ENCODE data around the gene LAMA3. TPM values are rescaled to one million over a fixed set of nuclear protein-coding genes. Genes with fewer than 3 reads are reported as not detected.

LAMA3 gene
- total RNA-seq, 2 donors from 2014 or later, result 31.9 to 41.3 TPM

DNA sequence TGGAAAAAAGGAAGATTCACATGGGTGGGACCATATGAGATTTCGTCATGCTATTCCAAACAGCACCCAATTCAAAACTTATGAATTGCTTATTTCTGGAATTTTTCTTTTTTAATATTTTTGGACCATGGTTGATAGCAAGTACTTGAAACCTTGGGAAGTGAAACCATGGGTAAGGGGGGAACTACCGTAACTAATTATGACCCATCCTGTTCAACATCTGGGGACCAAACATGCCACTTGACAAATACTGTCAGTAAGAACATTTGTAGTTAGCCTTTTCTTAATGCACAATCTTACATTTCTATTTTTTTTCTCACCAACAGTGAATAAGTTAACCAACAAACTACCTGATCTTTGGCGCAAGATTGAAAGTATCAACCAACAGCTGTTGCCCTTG, 219.6 kb downstream of the LAMA3 start:
- TF ChIP-seq, protein P1, sequence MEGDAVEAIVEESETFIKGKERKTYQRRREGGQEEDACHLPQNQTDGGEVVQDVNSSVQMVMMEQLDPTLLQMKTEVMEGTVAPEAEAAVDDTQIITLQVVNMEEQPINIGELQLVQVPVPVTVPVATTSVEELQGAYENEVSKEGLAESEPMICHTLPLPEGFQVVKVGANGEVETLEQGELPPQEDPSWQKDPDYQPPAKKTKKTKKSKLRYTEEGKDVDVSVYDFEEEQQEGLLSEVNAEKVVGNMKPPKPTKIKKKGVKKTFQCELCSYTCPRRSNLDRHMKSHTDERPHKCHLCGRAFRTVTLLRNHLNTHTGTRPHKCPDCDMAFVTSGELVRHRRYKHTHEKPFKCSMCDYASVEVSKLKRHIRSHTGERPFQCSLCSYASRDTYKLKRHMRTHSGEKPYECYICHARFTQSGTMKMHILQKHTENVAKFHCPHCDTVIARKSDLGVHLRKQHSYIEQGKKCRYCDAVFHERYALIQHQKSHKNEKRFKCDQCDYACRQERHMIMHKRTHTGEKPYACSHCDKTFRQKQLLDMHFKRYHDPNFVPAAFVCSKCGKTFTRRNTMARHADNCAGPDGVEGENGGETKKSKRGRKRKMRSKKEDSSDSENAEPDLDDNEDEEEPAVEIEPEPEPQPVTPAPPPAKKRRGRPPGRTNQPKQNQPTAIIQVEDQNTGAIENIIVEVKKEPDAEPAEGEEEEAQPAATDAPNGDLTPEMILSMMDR (IDR thresholded peaks at IDR 0.05), result no peak

DNA sequence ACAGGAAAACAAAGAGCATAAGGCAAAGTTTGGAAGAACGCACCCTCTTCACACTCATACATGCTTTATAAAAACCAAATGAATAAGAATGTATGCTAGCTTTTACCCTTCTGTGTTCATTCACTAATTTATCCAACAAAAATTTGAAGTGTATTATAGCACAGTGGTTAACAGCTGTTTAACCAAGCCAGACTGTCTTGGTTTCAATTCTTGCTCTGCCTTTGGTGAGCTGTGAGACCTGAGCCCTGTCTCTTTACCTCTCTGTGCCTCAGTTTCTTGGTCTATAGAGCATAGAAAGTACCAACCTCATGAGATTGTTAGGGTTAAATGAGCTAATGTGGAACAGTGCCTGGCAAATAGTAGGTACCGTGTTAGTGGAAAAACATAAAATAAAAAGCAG, 220.8 kb downstream of the LAMA3 start:
- H3K9me3 ChIP-seq, result no peaks in the 10 kb centered on the region
- H3K36me3 ChIP-seq, result no peaks in the 10 kb centered on the region
- no peak overlapping the region for H3K27ac ChIP-seq
- no peak for DNase-seq
- TF ChIP-seq, protein P1 (IDR thresholded peaks at IDR 0.05), result no peak
- H3K4me1 ChIP-seq, result no peaks in the 10 kb centered on the region
- H3K27me3 ChIP-seq, result no peaks in the 10 kb centered on the region
- no peak overlapping the region for H3K9ac ChIP-seq (ENCODE audit: low read depth in 2 of 2, low read length in 2 of 2)
- intact Hi-C loops (cut with DNase I), result loop anchor here (10.0 kb wide), 1 partner anchor 285 kb away; no protein-coding TSS in a partner anchor
- no peak overlapping the region for H3K4me3 ChIP-seq

More for the DNA sequence above, 219.6 kb downstream of the LAMA3 start:
- no peaks in the 10 kb centered on the region for H3K9me3 ChIP-seq
- no peak overlapping the region for H3K27ac ChIP-seq
- DNase-seq, result no peak
- intact Hi-C loops (cut with DNase I), result no loop called here
- H3K4me3 ChIP-seq, result no peak overlapping the region
- no peaks in the 10 kb centered on the region for H3K4me1 ChIP-seq
- no peaks in the 10 kb centered on the region for H3K27me3 ChIP-seq
- H3K9ac ChIP-seq (ENCODE audit: low read depth in 2 of 2, low read length in 2 of 2), result no peak overlapping the region
- no peaks in the 10 kb centered on the region for H3K36me3 ChIP-seq

DNA sequence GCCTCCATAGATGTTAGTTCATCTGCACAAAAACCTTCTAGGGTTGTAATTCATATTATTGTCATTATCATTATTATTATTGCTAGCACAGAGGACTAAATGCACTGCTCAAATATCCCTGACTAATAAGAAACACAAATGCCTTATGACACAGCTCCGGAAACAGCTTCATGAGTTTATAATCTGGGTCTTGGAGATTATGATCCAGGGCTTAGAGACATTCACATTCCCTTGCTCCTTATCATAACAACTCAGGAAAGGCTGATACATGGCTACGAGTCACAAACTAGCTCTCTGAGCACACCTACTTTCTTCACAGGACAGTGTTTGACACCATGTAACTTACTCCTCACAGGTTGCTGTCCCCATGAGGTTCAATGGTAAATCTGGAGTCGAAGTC, 223.1 kb downstream of the LAMA3 start:
- Histone ChIP-seq H3K36me3 (no peaks in the 10 kb centered on the region), H3K4me3 (no peak overlapping the region), H3K9me3 (no peaks in the 10 kb centered on the region), H3K4me1 (no peaks in the 10 kb centered on the region), H3K27ac (no peak overlapping the region), H3K9ac (ENCODE audit: low read depth in 2 of 2, low read length in 2 of 2) (no peak overlapping the region), H3K27me3 (no peaks in the 10 kb centered on the region)
- no peak for DNase-seq
- TF ChIP-seq, protein P1 (IDR thresholded peaks at IDR 0.05), result no peak
- intact Hi-C loops (cut with DNase I), result loop anchor here (10.0 kb wide), 1 partner anchor 288 kb away; no protein-coding TSS in a partner anchor

DNA sequence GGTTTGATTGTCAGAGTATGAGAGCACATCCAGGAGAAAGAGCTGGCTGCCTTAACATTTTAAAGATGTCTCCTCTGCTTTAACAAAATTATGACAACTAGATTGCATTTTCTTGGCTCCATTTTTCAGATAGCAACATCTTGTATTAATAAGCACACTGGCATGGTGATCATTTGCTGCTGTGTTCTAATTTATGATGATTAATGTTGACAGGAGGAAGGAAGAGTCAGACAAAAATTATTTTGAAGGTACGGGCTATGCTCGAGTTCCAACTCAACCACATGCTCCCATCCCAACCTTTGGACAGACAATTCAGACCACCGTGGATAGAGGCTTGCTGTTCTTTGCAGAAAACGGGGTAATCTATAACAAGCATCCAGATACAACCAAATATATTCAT, 227.1 kb downstream of the LAMA3 start:
- Histone ChIP-seq H3K9ac (ENCODE audit: low read depth in 2 of 2, low read length in 2 of 2) (no peak overlapping the region), H3K36me3 (no peaks in the 10 kb centered on the region), H3K27me3 (no peaks in the 10 kb centered on the region), H3K9me3 (no peaks in the 10 kb centered on the region), H3K4me3 (no peak overlapping the region), H3K27ac (no peak overlapping the region), H3K4me1 (no peaks in the 10 kb centered on the region)
- DNase-seq, result no peak
- TF ChIP-seq, protein P1 (IDR thresholded peaks at IDR 0.05), result no peak
- intact Hi-C loops (cut with DNase I), result loop anchor here (10.0 kb wide), 1 partner anchor 292 kb away; no protein-coding TSS in a partner anchor

DNA sequence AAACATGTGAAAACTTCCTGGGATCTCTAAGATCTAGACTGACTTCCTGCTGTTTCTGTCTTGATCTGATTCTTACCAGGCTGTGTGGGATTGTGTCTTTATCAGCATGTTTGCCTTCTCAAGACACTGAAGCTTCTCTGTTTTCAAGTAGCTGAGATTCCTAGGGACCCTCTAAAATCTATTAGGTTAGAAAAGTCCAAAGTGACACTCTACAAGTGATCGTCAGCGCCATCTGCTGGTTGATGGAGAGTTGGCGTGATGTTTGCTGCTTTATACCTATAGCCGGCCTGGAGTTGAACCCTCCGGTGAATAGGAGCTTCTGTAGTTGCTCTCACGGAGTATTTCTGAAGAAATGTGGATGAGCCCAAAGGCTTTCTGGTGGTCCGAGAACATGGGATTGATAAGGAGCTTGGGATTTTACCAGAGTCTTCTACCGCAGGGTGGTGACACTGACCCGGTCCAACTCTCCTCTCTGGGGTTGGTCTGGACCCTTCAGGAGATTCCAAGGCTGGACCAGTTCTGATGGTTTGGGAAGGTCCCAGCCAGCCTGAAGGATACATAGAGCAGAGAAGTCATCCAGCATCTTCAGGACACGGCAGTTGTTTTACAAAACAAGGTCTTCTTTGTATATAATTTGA, 229.3 kb downstream of the LAMA3 start:
- TF ChIP-seq, protein P1 (IDR thresholded peaks at IDR 0.05), result peak; percentile 92
- Histone ChIP-seq H3K4me1 (no peaks in the 10 kb centered on the region), H3K9me3 (no peaks in the 10 kb centered on the region), H3K4me3 (no peak overlapping the region), H3K36me3 (no peaks in the 10 kb centered on the region), H3K9ac (ENCODE audit: low read depth in 2 of 2, low read length in 2 of 2) (no peak overlapping the region), H3K27me3 (no peaks in the 10 kb centered on the region), H3K27ac (no peak overlapping the region)
- peak; percentile 83 for DNase-seq
- intact Hi-C loops (cut with DNase I), result loop anchor here (10.0 kb wide), 1 partner anchor 294 kb away; no protein-coding TSS in a partner anchor

Data from colonic mucosa (tissue), 4 donors.